GM19438 (cell line): ENCODE results near the gene TIAM1.
A peak's percentile ranks its signal among the peaks of the same experiment; 100 is the strongest.

ENCODE experiments used
- ATAC-seq: cut with Tn5 transposase; IDR thresholded peaks from one replicate; pipeline ENCODE4 v1.9.1; 2021; ENCODE audit warnings: low read depth; ENCODE audit not compliant: unreplicated experiment

TIAM1 gene

DNA sequence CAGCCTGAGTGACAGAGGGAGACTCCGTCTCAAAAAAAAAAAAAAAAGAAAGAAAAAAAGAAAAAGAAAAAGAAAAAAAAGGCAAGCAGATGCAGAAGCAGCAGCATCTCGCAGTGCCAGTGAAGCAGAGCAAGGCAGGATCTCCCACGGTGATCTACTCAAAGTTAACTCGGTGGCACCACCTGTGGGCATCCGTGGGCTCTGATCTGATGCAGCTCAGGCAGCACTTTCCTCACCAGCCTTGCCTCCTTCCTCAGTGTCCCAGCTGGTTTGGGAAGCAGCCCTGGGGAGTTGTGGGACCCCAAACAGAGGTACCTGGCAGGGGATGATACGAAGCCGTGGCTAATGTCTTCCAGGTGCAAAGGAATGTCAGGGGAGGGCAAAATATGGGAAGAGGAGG is 201.5 kb downstream of the TIAM1 start:
- ATAC-seq = no peak

GRCh38 chr21:31141389-31142000 is 202.6 kb downstream of the TIAM1 start:
- no peak for ATAC-seq

- ATAC-seq = no peak
These were observed 203.4 kb downstream of the TIAM1 start for GRCh38 chr21:31140676-31141075.

DNA sequence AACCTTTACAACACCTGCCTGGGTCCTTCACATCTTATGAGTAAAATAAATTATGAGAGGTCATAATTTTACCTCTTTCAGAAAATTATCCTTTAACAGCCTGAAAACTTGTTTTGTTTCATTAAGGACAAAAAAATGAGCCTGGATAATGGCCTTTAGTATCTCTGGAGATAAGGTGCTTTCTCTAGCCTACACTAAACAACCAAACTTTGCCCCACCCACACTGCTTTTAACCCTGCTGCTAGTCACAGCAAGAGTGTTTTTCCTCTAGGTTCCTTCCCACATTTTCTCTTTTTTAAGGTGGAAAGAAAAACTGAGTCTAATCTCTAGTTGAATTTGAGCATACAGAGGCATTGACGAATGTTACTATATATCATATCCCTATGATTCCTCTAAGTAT is 204.0 kb downstream of the TIAM1 start:
- no peak for ATAC-seq

GRCh38 chr21:31137960-31138359 is 206.1 kb downstream of the TIAM1 start:
- ATAC-seq = no peak

GRCh38 chr21:31136891-31137290 is 207.2 kb downstream of the TIAM1 start:
- peak; percentile 55 for ATAC-seq

GRCh38 chr21:31135531-31136184 is 208.4 kb downstream of the TIAM1 start:
- ATAC-seq = no peak

GRCh38 chr21:31133243-31133830 is 210.7 kb downstream of the TIAM1 start:
- peak; percentile 2 for ATAC-seq

DNA sequence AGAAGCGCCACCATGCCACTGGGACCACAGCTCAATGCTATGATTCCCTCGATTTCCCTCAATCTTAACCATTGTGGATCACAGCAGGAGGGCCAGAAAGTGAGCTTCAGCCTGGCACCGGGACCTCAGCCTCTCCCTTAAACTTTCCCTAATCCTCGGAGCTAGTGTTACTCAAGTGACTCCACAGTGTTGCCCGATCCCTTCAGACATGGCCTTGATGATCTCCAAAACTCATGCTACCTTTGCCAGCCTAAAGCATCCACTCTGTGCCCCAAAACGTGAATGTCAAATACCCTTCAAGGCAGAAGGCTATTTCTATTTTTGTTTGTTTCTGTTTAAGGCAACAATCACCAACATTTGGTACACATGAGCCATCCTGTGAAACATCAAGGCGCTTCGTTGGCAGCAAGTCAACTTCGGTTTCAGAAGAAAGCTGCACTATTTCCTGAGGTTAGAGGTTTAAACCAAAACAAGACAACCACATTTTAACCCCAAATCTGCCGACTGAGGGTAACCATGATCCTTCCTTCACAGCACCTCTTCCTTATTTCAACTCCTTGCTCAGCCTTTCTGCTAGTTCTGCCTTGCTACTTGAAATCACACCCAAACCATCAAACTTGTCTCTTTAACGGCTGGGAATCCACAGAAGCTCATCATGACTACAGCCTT is 211.4 kb downstream of the TIAM1 start:
- peak; percentile 85 for ATAC-seq

DNA sequence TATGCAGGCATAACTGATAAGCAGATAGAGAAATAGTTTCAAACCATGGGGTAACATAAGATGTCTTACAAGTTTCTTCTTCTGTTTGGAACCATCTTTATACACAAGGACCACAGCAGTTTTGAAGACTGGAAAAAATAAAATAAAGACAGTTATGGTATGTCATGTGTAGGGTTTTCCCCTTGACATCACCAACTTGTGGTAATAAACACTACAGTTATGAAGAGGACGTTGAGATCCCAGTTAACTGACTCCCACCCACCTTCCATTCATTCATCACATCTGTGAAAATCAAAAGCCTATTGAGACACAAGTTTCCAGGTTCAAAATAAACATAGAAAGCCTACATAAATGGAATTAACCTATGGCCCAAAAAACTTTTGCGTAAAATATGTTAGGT is 213.2 kb downstream of the TIAM1 start:
- ATAC-seq = no peak

- ATAC-seq = no peak
These were observed 215.8 kb downstream of the TIAM1 start for GRCh38 chr21:31128234-31128633.

- ATAC-seq = no peak
These were observed 220.1 kb downstream of the TIAM1 start for GRCh38 chr21:31124010-31124409.

- no peak for ATAC-seq
These were observed 224.9 kb downstream of the TIAM1 start for GRCh38 chr21:31119199-31119598.

DNA sequence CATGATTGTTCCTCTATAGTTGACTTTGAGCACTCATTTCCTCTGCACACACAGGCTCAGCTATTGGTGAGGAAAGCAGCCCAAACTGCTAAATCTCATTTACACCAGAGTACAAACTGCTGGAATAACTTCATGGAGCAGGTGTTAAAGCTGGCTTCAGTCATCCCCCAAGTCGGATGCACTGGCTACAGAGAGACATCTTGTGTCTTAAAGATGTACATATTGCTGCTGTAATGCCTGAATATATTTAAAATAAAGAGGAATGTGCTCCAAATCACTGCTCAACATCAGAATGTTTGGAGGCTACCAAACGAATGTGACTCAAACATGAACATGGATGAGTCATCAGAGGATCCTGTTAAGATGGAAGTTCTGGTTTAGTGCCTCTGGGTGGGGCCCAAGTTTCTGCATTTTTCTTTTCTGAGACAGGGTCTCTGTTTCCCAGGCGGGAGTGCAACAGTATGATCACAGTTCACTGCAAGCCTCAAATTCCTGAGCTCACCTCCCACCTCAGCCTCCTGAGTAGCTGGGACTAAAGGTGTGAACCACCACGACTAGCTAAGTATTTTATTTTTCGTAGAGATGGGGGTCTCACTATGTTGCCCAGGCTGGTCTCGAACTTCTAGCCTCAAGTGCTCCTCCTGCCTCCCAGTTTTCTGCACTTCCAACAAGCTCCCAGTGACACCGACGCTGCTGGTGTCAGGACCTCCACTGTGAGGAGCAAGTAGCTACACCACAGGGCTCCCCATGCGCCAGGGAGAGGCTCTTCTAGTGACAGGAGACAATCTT is 226.7 kb downstream of the TIAM1 start:
- ATAC-seq = no peak

DNA sequence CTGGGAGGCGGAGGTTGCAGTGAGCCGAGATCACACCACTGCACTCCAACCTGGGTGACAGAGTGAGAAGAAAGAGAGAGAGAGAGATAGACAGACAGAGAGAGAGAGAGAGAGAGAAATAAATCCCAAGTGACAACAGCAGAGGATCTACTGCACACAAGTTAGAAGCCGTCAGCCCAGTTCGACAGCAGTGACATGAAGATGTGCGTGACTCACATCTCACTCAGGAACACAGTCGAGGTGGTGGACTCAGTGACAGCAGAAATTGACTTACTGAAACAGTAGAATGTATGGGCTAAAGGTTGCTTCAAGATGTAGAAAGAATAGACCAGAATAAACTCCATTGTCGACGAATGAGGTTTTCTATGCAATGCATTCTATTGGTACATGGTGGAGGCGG is 228.8 kb downstream of the TIAM1 start:
- no peak for ATAC-seq

- no peak for ATAC-seq
These were observed 233.0 kb downstream of the TIAM1 start for GRCh38 chr21:31111093-31111492.

- no peak for ATAC-seq
These were observed 233.6 kb downstream of the TIAM1 start for GRCh38 chr21:31110430-31110829.

DNA sequence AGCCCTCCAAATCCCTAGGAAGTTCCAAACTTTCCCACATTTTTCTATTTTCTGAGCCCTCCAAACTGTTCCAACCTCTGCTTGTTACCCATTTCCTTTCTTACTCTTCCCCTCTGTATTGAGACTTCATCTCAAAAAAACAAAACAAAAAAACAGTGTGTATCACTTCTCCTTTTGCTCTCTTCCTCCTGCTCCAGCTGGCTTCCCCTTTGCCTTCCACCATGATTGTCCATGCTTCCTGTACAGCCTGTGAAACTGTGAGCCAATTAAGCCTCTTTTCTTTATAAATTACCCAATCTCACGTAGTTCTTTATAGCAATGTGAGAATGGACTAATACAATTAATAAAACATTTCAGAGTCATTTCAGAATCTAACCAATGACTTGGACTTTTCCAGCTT is 236.2 kb downstream of the TIAM1 start:
- no peak for ATAC-seq

DNA sequence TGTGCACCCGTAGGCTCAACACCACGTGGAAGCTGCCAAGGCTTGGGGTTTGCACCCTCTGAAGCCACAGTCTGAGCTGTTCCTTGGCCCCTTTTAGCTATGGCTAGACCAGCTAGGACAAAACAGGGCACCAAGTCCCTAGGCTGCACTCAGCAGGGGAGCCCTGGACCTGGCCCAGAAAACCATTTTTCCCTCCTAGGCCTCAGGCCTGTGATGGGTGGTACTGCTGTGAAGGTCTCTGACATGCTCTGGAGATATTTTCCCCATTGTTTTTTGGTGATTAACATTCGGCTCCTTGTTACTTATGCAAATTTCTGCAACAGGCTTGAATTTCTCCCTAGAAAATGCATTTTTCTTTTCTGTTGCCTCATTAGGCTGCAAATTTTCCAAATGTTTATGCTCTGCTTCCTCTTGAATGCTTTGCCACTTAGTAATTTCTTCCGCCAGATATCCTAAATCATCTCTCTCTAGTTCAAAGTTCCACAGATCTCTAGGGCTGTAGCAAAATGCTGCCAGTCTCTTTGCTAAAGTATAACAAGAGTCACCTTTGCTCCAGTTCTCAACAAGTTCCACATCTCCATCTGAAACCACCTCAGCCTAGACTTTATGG is 236.8 kb downstream of the TIAM1 start:
- no peak for ATAC-seq

GRCh38 chr21:31103571-31104265 is 240.3 kb downstream of the TIAM1 start:
- ATAC-seq = no peak
